HG03095 (cell line): ENCODE measurements around the gene NHP2.
"Not testable (repeated sequence)": the region's sequence is repeated elsewhere in the genome, so short reads cannot be mapped to it uniquely, and the experiment has no call there.

Experiments
- ATAC-seq: cut with Tn5 transposase; IDR thresholded peaks from one replicate; pipeline ENCODE4 v1.9.1; 2021; ENCODE audit warnings: moderate library complexity; ENCODE audit not compliant: unreplicated experiment

Gene NHP2

GRCh38 chr5:178131446-178131996, 22.2 kb downstream of the NHP2 start:
- no peak for ATAC-seq

- ATAC-seq: peak; percentile 87
Measured at GRCh38 chr5:178130576-178131445, 22.9 kb downstream of the NHP2 start, which contains the start of gene RMND5B. TSS of gene RMND5B (plus strand) at chr5:178131014. CDS start at chr5:178138120, 7,106 bp downstream.

- ATAC-seq: not testable (repeated sequence)
Measured at GRCh38 chr5:178130234-178130575, 23.5 kb downstream of the NHP2 start.

- no peak for ATAC-seq
Measured at GRCh38 chr5:178129296-178129695, 24.4 kb downstream of the NHP2 start.

GRCh38 chr5:178127300-178128009, 26.2 kb downstream of the NHP2 start:
- not testable (repeated sequence) for ATAC-seq

GRCh38 chr5:178126556-178126955, 27.1 kb downstream of the NHP2 start:
- ATAC-seq: no peak

GRCh38 chr5:178125253-178125906, 28.3 kb downstream of the NHP2 start:
- ATAC-seq: no peak

GRCh38 chr5:178123966-178124925, 29.4 kb downstream of the NHP2 start:
- no peak for ATAC-seq

GRCh38 chr5:178123094-178123965, 30.4 kb downstream of the NHP2 start:
- ATAC-seq: no peak

- ATAC-seq: no peak
Measured at GRCh38 chr5:178122346-178122745, 31.3 kb downstream of the NHP2 start.

GRCh38 chr5:178121391-178122276, 32.1 kb downstream of the NHP2 start:
- no peak for ATAC-seq

- peak; percentile 65 for ATAC-seq
Measured at GRCh38 chr5:178120607-178121357, 32.9 kb downstream of the NHP2 start.

- no peak for ATAC-seq
Measured at GRCh38 chr5:178119915-178120606, 33.6 kb downstream of the NHP2 start.

GRCh38 chr5:178117923-178118701, 35.6 kb downstream of the NHP2 start:
- no peak for ATAC-seq

- peak; percentile 35 for ATAC-seq
Measured at GRCh38 chr5:178116143-178116885, 37.4 kb downstream of the NHP2 start.

GRCh38 chr5:178115814-178116142, 37.9 kb downstream of the NHP2 start:
- no peak for ATAC-seq
